Endothelial cell of umbilical vein (primary cell): ENCODE measurements around the gene FMN1. TPM values are rescaled to one million over a fixed set of nuclear protein-coding genes. Genes with fewer than 3 reads are reported as not detected.

Experiments used
- BruUV-seq: library from RNA; stranded (reverse); fragments of 400-500 nt; replicated peaks from 2 replicates; lab custom pipeline; 2021; lab: Mats Ljungman, UMichigan
- CTCF ChIA-PET: fragments of 300-600, 350-600 bp; sonication (Branson Sonifier 250); formaldehyde crosslinking; loops from one replicate; lab custom pipeline; 2021; ENCODE audit warnings: antibody characterized with exemption, inconsistent platforms; lab: Charles Lee
- POLR2A ChIA-PET: fragments of 300-600, 350-600 bp; sonication (Branson Sonifier 250); formaldehyde crosslinking; loops from one replicate; lab custom pipeline; 2021; ENCODE audit warnings: antibody characterized with exemption, inconsistent platforms; lab: Charles Lee
- DNase-seq: peaks from one replicate; pipeline ENCODE4 v3.0.0-alpha.2; 2011; ENCODE audit warnings: low read depth, low spot score
- FAIRE-seq: peaks from 2 replicates; lab custom pipeline; 2011; peaks lifted over from hg19 to GRCh38; lab: Jason Lieb, UNC
- H2AFZ ChIP-seq: 2 replicates; pipeline ENCODE4 v1.6.0; 2012; ENCODE audit warnings: low read depth, low read length, control low read depth, inconsistent platforms
- H3K27ac ChIP-seq: 2 replicates; pipeline ENCODE4 v1.5.1; 2011; ENCODE audit warnings: low read depth, mild to moderate bottlenecking, control low read depth, low read length, moderate library complexity; ENCODE audit not compliant: insufficient read depth
- H3K27me3 ChIP-seq, 2 experiments: 2 replicates each; pipeline versions ENCODE4 v1.6.0 to v1.6.1; 2011; ENCODE audit warnings: low read length in 2 of 2, mixed read lengths in 1 of 2; ENCODE audit not compliant: control insufficient read depth in 2 of 2, insufficient read depth in 2 of 2
- H3K36me3 ChIP-seq, 2 experiments: 2 replicates in 1 of 2; 3 replicates in 1 of 2; pipeline ENCODE4 v1.5.1; 2011; ENCODE audit warnings: low read length in 2 of 2, mild to moderate bottlenecking in 1 of 2, moderate library complexity in 1 of 2; ENCODE audit not compliant: control insufficient read depth in 2 of 2, insufficient read depth in 2 of 2; ENCODE audit errors: extremely low read depth in 1 of 2
- H3K4me1 ChIP-seq: 3 replicates; pipeline ENCODE4 v1.5.1; 2011; ENCODE audit warnings: mild to moderate bottlenecking, low read length; ENCODE audit not compliant: control insufficient read depth, insufficient read depth; ENCODE audit errors: extremely low read depth
- H3K4me2 ChIP-seq: 2 replicates; pipeline ENCODE4 v1.6.1; 2011; ENCODE audit warnings: low read length, control low read depth, mixed read lengths; ENCODE audit not compliant: insufficient read depth
- H3K4me3 ChIP-seq, 3 experiments: fragments of 200-600 bp in 1 of 3; sonication (generic), shearing (Covaris generic) in 1 of 3; replicated peaks in 1 of 3; 2 replicates each; pipeline ENCODE4 v1.5.1; 2011 to 2016; ENCODE audit warnings: control low read depth in 3 of 3, low read length in 3 of 3, mild to moderate bottlenecking in 2 of 3, inconsistent platforms in 1 of 3, low read depth in 1 of 3, moderate library complexity in 1 of 3; ENCODE audit not compliant: insufficient read depth in 1 of 3
- H3K79me2 ChIP-seq: 2 replicates; pipeline ENCODE4 v1.6.0; 2012; ENCODE audit warnings: low read length, inconsistent platforms; ENCODE audit not compliant: control insufficient read depth, insufficient read depth
- H3K9ac ChIP-seq: replicated peaks from 2 replicates; pipeline ENCODE3; 2011; ENCODE audit warnings: low read length, control low read depth; ENCODE audit not compliant: insufficient read depth; ENCODE audit errors: extremely low read depth
- H3K9me1 ChIP-seq: replicated peaks from 3 replicates; pipeline ENCODE4 v1.6.0; 2011; ENCODE audit warnings: mild to moderate bottlenecking, low read length; ENCODE audit not compliant: control insufficient read depth, insufficient read depth; ENCODE audit errors: extremely low read depth
- H3K9me3 ChIP-seq: replicated peaks from 2 replicates; pipeline ENCODE4 v1.5.1; 2012; ENCODE audit warnings: low read length, inconsistent platforms; ENCODE audit not compliant: control insufficient read depth, insufficient read depth
- H4K20me1 ChIP-seq: replicated peaks from 2 replicates; pipeline ENCODE3; 2011; ENCODE audit warnings: mild to moderate bottlenecking, low read length; ENCODE audit not compliant: control insufficient read depth, insufficient read depth; ENCODE audit errors: extremely low read depth
- CTCF ChIP-seq, 2 donors: IDR thresholded peaks; 1 replicate in 1 of 2; 2 replicates in 1 of 2; pipeline ENCODE4 v1.5.1; 2011; ENCODE audit warnings: low read length in 2 of 2, mild to moderate bottlenecking in 2 of 2, moderate library complexity in 2 of 2, control low read depth in 1 of 2, inconsistent platforms in 1 of 2, low read depth in 1 of 2; ENCODE audit not compliant: insufficient read depth in 1 of 2; ENCODE audit errors: extremely low read depth in 1 of 2
- EZH2 ChIP-seq: IDR thresholded peaks from 2 replicates; pipeline ENCODE4 v1.6.1; 2012; ENCODE audit warnings: borderline replicate concordance, low read depth, mild to moderate bottlenecking, moderate library complexity, low read length, inconsistent platforms; ENCODE audit not compliant: severe bottlenecking
- FOS ChIP-seq: IDR thresholded peaks from 2 replicates; pipeline ENCODE4 v1.6.1; 2011; ENCODE audit warnings: mild to moderate bottlenecking, low read length, moderate library complexity, borderline replicate concordance; ENCODE audit not compliant: insufficient read depth
- GATA2 ChIP-seq: IDR thresholded peaks from 2 replicates; pipeline ENCODE4 v1.7.0; 2011; ENCODE audit warnings: low read depth, mild to moderate bottlenecking, moderate library complexity, mixed read lengths, low read length; ENCODE audit not compliant: insufficient read length, insufficient read depth
- JUN ChIP-seq: IDR thresholded peaks from 2 replicates; pipeline ENCODE4 v1.6.1; 2011; ENCODE audit warnings: borderline replicate concordance, low read depth; ENCODE audit not compliant: insufficient read length, insufficient read depth
- MAX ChIP-seq: IDR thresholded peaks from 2 replicates; pipeline ENCODE4 v1.6.1; 2011; ENCODE audit not compliant: insufficient read depth, insufficient read length
- MYC ChIP-seq: IDR thresholded peaks from one replicate; pipeline ENCODE4 v1.6.1; 2011; ENCODE audit warnings: mild to moderate bottlenecking, low read depth, low read length
- POLR2A ChIP-seq: IDR thresholded peaks from 2 replicates; pipeline ENCODE4 v1.6.1; 2012; ENCODE audit warnings: low read depth, mild to moderate bottlenecking, control low read depth, low read length
- dilution Hi-C: fragments of 300-500 bp; cut with MboI; formaldehyde crosslinking; loops from one replicate; pipeline ENCODE4 v1.15.0; 2019; ENCODE audit warnings: low sequenced_read_pairs; ENCODE audit not compliant: extremely low pct_ligation_motif_present
- intact Hi-C: fragments of 100-400 bp; cut with micrococcal nuclease; formaldehyde crosslinking; loops from one replicate; pipeline ENCODE4 v1.10.0; 2022
- polyA plus RNA-seq, 4 experiments: library from polyadenylated mRNA; depleted of rRNA in 3 of 4; stranded (reverse) in 3 of 4; unstranded in 1 of 4; fragments of >200 nt; gene quantifications; 2 replicates each; pipeline versions ENCODE4 v1.2.1 to v1.2.3, GENCODE V29; 2011 to 2012; ENCODE audit warnings: missing spikeins in 1 of 4
- total RNA-seq: library from RNA; stranded (reverse); gene quantifications from 2 replicates; pipeline ENCODE4 v1.2.3, GENCODE V29; 2021

Gene FMN1
- total and polyA plus RNA-seq, 2 donors (not counting 3 experiments of a cell fraction or from before 2014, with no cell fraction given): 0.01 to 0.29 TPM

- H3K4me1 ChIP-seq: peaks cover 23% of the 10 kb centered on the region
- intact Hi-C loops: loop anchor here (1.0 kb wide), 1 partner anchor 176 kb away; no protein-coding TSS in a partner anchor
- H3K36me3 ChIP-seq: no peaks in the 10 kb centered on the region
Observed at GRCh38 chr15:32837935-32838334, 356.6 kb downstream of the FMN1 start.

More at GRCh38 chr15:32837935-32838334, 356.6 kb downstream of the FMN1 start:
- CTCF ChIA-PET: interaction anchor here (1.8 to 3.8 kb wide), 3 partner anchors 98 to 175 kb away, joined by 7 to 35 read pairs (median 14); no protein-coding TSS in a partner anchor
- POLR2A ChIA-PET: no interaction called here
- H3K27me3 ChIP-seq: no peaks in the 10 kb centered on the region
- dilution Hi-C loops: no loop called here
- no peaks in the 10 kb centered on the region for H4K20me1 ChIP-seq
- no peak for TF ChIP-seq CTCF (IDR thresholded peaks at IDR 0.05; ENCODE audit: extremely low read depth in 1 of 2, insufficient read depth in 1 of 2, low read depth in 1 of 2, low read length in 2 of 2)
- TF ChIP-seq POLR2A: no peak
- no peak for TF ChIP-seq MAX
- no peak for TF ChIP-seq MYC
- TF ChIP-seq JUN: no peak
- TF ChIP-seq EZH2: no peak
- TF ChIP-seq FOS: no peak
- TF ChIP-seq GATA2: no peak
- FAIRE-seq (no peak), DNase-seq (no peak)
- no TSS peak for BruUV-seq
- no peaks in the 10 kb centered on the region for H3K9me3 ChIP-seq
- no peak overlapping the region for H2AFZ ChIP-seq
- no peak overlapping the region for H3K4me2 ChIP-seq
- H3K9me1 ChIP-seq: no peaks in the 10 kb centered on the region
- no peaks in the 10 kb centered on the region for H3K79me2 ChIP-seq
- no peak overlapping the region for H3K9ac ChIP-seq
- H3K27ac ChIP-seq: no peak overlapping the region
- no peak overlapping the region for H3K4me3 ChIP-seq
